Stimulated activated CD4-positive, alpha-beta T cell treated with anti-CD3 and anti-CD28 coated beads, Interleukin-4, amount 100 ng/mL, for 4 hours (primary cell): ENCODE results near the gene PPIP5K2.
"Not testable (repeated sequence)": the region's sequence is repeated elsewhere in the genome, so short reads cannot be mapped to it uniquely, and the experiment has no call there.

Experiments
- DNase-seq, 2 experiments: peaks; one replicate each; pipeline ENCODE4 v3.0.0-alpha.2; 2020

PPIP5K2 gene

DNA sequence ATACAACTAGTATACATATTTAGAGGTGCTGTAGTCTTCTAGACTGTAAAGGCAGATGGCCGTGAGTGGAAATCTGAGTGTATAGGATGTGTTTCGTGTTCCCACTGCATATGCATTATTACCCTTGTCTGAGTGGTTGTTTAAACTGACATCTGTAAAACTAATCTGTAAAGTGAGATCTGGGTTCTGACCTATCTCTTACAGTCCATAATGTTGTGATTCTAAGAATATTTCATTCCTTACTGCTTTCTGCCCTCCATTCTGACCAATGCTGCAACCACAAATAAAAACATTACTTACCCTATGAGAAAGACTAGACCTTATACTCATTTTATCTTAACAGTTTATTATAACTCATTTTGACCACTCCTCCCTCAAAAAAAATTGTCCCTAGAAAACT, 90.9 kb downstream of the PPIP5K2 start:
- DNase-seq, result no peak

GRCh38 chr5:103211576-103212561, 91.8 kb downstream of the PPIP5K2 start:
- DNase-seq, result no peak

GRCh38 chr5:103216137-103216536, 96.0 kb downstream of the PPIP5K2 start:
- DNase-seq, result no peak

DNA sequence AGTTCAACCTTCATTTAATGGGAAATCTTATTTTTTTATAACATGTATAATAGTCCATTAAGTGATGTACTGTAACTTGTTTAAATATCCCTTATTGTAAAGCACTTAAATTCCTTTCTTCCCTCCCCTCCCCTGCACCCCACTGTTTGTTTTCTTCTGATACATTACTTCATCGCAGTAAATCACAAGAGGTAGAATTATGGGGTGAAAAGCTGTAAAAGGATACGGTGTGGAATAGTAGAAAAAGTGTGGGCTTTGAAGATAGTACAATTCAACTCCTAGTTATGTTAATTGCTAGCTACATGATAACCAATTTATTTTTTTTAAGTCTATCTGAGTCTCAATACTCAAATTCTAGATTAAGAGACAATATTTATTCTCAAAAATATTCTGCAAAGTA, 96.6 kb downstream of the PPIP5K2 start:
- no peak for DNase-seq

GRCh38 chr5:103217101-103217500, 97.0 kb downstream of the PPIP5K2 start:
- no peak for DNase-seq

- DNase-seq, result no peak
These were observed 98.1 kb downstream of the PPIP5K2 start for GRCh38 chr5:103218164-103218563.

DNA sequence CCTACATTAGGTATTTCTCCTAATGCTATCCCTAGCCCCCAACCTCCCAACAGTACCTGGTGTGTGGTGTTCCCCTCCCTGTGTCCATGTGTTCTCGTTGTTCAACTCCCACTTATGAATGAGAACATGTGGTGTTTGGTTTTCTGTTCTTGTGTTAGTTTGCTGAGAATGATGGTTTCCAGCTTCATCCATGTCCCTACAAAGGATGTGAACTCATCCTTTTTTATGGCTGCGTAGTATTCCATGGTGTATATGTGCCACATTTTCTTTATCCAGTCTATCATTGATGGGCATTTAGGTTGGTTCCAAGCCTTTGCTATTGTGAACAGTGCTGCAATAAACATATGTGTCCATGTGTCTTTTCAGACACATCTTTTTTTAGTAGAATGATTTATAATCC, 99.0 kb downstream of the PPIP5K2 start:
- DNase-seq, result not testable (repeated sequence)

DNA sequence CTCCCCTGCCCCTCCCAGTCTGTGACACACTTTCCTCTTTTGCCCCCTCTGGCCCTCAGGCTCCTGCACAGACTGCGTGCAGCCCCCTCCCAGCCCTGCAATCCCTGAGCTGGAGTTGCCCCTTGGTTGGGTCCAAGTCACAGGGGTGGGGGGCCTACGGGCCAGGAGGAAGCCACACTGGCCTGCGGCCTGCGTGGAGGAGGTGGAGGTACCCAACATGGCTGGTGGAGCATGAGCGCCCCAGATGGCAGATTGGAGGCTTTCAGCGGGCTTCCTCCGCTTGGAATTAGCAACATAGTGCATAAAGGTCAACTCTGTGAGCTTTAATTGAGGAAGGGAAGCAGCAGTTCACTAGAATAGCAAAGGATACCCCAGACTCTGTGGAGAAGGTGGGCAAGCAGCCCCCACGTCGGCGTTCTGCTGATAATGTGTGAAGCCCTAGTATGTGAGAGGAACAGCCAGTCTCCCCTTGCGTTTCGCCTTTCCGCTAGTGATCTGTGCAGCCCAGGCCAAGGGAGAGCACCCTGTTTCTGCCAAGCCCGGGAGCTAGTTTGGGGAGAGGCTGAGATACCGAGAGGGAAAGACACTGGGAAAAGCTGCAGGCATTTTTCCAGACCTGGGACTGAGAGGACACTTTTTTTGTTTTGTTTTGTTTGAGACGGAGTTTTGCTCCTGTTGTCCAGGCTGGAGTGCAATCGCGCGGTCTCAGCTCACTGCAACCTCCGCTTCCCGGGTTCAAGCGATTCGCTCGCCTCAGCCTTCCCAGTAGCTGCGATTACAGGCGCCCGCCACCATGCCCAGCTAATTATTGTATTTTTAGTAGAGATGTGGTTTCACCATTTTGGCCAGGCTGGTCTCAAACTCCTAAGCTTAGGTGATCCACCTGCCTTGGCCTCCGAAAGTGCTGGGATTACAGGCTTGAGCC, 103.2 kb downstream of the PPIP5K2 start:
- DNase-seq, result no peak

GRCh38 chr5:103224118-103224893, 104.2 kb downstream of the PPIP5K2 start:
- peak in 1 of 2 experiments; percentile 2 for DNase-seq

DNA sequence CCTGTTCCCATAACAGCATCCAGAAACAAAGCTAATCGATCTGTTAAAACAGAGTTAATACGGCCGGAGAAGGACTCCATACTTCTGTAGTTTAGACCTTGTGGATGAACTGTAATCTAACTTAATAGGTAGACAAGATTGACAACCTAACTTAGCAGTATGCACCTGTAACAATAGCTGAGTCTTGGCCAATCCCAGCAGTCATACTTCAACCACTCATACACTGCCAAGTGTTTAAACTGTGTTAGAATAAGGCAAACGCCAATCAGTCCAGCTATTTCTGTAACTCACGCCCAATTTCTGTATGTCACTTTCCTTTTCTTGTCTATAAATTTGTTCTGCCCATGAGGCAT, 104.8 kb downstream of the PPIP5K2 start:
- no peak for DNase-seq

- no peak for DNase-seq
These were observed 108.0 kb downstream of the PPIP5K2 start for GRCh38 chr5:103228061-103228460.

- DNase-seq, result no peak
These were observed 108.5 kb downstream of the PPIP5K2 start for GRCh38 chr5:103228588-103228987.

DNA sequence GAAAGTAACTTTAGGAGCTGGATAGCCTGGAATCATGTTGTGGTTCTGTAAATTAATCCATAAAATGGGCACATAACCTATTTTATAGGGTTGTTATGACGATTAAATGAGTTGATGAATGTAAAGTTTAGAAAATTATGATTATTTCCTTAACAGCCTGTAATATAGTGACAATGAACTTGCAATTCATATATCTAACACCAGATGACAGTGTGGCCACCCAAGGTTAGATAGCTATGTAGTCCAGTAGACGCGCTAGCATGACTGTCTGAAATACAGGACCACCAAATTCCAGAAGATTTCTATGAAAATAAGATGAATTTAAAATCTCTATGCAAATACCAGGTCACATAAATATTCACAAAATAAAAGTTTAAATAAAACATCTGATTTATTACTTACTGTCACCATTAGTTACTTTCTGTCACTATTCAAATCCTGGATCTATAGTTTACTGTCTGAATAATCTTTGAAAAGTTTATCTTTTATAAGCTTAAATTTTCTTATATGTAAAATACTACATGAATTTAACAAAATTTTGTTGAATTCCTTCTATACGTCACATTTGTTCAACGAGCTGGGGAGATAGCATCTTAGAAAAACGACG, 112.4 kb downstream of the PPIP5K2 start:
- DNase-seq, result no peak

GRCh38 chr5:103234239-103234975, 114.3 kb downstream of the PPIP5K2 start:
- DNase-seq, result no peak

GRCh38 chr5:103235891-103236290, 115.8 kb downstream of the PPIP5K2 start:
- no peak for DNase-seq

- DNase-seq, result no peak
These were observed 117.7 kb downstream of the PPIP5K2 start for GRCh38 chr5:103237778-103238177.

GRCh38 chr5:103243665-103244064, 123.6 kb downstream of the PPIP5K2 start:
- DNase-seq, result no peak

- no peak for DNase-seq
These were observed 124.3 kb downstream of the PPIP5K2 start for GRCh38 chr5:103244398-103244797.

GRCh38 chr5:103245761-103246160, 125.7 kb downstream of the PPIP5K2 start:
- DNase-seq, result no peak

- DNase-seq, result no peak
These were observed 127.0 kb downstream of the PPIP5K2 start for GRCh38 chr5:103247118-103247517.

DNA sequence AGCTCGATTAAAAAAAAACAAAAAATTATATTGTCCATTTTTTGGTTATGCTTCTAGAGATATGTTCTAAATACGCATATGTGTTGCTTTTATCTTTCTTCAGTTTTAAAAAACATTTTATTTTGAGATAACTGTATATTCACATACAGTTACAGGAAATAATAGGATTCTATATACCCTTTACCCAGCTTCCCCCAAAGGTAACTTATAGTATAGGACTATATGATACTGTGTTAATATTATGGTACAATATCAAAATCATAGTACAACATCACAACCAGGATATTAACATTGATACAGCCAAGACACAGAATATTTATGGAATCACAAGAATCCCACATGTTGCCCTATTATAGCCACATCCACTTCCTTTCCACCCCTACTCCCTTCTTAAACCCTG, 129.0 kb downstream of the PPIP5K2 start:
- no peak for DNase-seq

GRCh38 chr5:103254921-103255320, 134.8 kb downstream of the PPIP5K2 start:
- no peak for DNase-seq
